IMR-90 (cell line): Measurements from ENCODE around the gene A1CF.

Experiments used
- CTCF ChIP-seq: conservative IDR thresholded peaks from 2 replicates; pipeline ENCODE4 v1.5.1; 2012; ENCODE audit warnings: mild to moderate bottlenecking, low read depth, low read length, improper control_type of control experiment
- MAZ ChIP-seq: IDR thresholded peaks from 2 replicates; pipeline ENCODE4 v1.6.1; 2012; ENCODE audit warnings: low read depth, mild to moderate bottlenecking, low read length, improper control_type of control experiment, moderate library complexity, borderline replicate concordance
- POLR2A ChIP-seq: IDR thresholded peaks from 2 replicates; pipeline ENCODE4 v1.6.1; 2012; ENCODE audit warnings: mild to moderate bottlenecking, low read depth, low read length

GRCh38 chr10:50909334-50910014, 24.0 kb upstream of the A1CF start:
- TF ChIP-seq CTCF (no peak), POLR2A (no peak), MAZ (no peak)
